Panc1 (cell line): ENCODE results near the gene S1PR1. TPM values are rescaled to one million over a fixed set of nuclear protein-coding genes. Genes with fewer than 3 reads are reported as not detected.

Experiments
- ATAC-seq: fragments of 200-7000 bp; cut with Tn5 transposase; 2 replicates; pipeline ENCODE4 v1.9.1; 2020; ENCODE audit warnings: mild to moderate bottlenecking, moderate library complexity
- BruUV-seq: library from RNA; stranded (reverse); fragments of 400-500 nt; replicated peaks from 2 replicates; lab custom pipeline; 2021; lab: Mats Ljungman, UMichigan
- CTCF ChIA-PET: fragments of 300-600 bp; sonication (Branson Sonifier 250); formaldehyde crosslinking; loops from one replicate; lab custom pipeline; 2022; ENCODE audit warnings: antibody characterized with exemption; lab: Charles Lee
- POLR2A ChIA-PET: fragments of 300-600 bp; sonication (Branson Sonifier 250); formaldehyde crosslinking; loops from one replicate; lab custom pipeline; 2022; ENCODE audit warnings: antibody characterized with exemption; lab: Charles Lee
- DNase-seq: peaks from one replicate; pipeline ENCODE4 v3.0.0-alpha.2; 2010; ENCODE audit warnings: low read depth, low spot score
- H3K27ac ChIP-seq: 2 replicates; pipeline ENCODE4 v1.5.1; 2011; ENCODE audit warnings: mild to moderate bottlenecking, low read length, inconsistent platforms
- H3K27me3 ChIP-seq: fragments of 200-500 bp; sonication (Bioruptor generic); 2 replicates; pipeline ENCODE4 v1.6.0; 2014; ENCODE audit warnings: low read length, inconsistent platforms; ENCODE audit not compliant: control insufficient read depth, insufficient read depth
- H3K36me3 ChIP-seq: fragments of 200-500 bp; sonication (Bioruptor generic); 2 replicates; pipeline ENCODE4 v1.5.1; 2014; ENCODE audit warnings: inconsistent platforms, mild to moderate bottlenecking, low read length, moderate library complexity; ENCODE audit not compliant: control insufficient read depth, insufficient read depth
- H3K4me1 ChIP-seq: 2 replicates; pipeline ENCODE4 v1.5.1; 2011; ENCODE audit warnings: inconsistent platforms, mild to moderate bottlenecking, low read length, moderate library complexity; ENCODE audit not compliant: control insufficient read depth, insufficient read depth
- H3K4me3 ChIP-seq, 2 experiments: 2 replicates each; pipeline ENCODE4 v1.5.1; 2011 to 2012; ENCODE audit warnings: low read depth in 2 of 2, low read length in 2 of 2, mild to moderate bottlenecking in 2 of 2, inconsistent platforms in 1 of 2, moderate library complexity in 1 of 2
- H3K9me3 ChIP-seq: fragments of 200-500 bp; sonication (Bioruptor generic); 2 replicates; pipeline ENCODE4 v1.5.1; 2014; ENCODE audit warnings: low read depth, mild to moderate bottlenecking, inconsistent platforms, low read length, moderate library complexity; ENCODE audit not compliant: control insufficient read depth, insufficient read depth
- CTCF ChIP-seq: fragments of 450-650 bp; IDR thresholded peaks from 2 replicates; pipeline ENCODE4 v1.5.1; 2017; ENCODE audit warnings: mild to moderate bottlenecking
- POLR2AphosphoS5 ChIP-seq: IDR thresholded peaks from 2 replicates; pipeline ENCODE4 v1.6.1; 2012; ENCODE audit warnings: mild to moderate bottlenecking, low read depth, low read length, moderate library complexity
- REST ChIP-seq, 2 experiments: IDR thresholded peaks; 2 replicates each; pipeline ENCODE4 v1.6.1; 2011 to 2012; ENCODE audit warnings: low read depth in 2 of 2, control low read depth in 1 of 2, low read length in 1 of 2, mild to moderate bottlenecking in 1 of 2, moderate library complexity in 1 of 2; ENCODE audit not compliant: insufficient read depth in 1 of 2
- SIN3A ChIP-seq: IDR thresholded peaks from 2 replicates; pipeline ENCODE4 v1.6.1; 2012; ENCODE audit warnings: low read depth, mild to moderate bottlenecking, low read length, moderate library complexity, borderline replicate concordance; ENCODE audit not compliant: insufficient read depth
- TCF7L2 ChIP-seq: IDR thresholded peaks from 2 replicates; pipeline ENCODE4 v1.6.1; 2011; ENCODE audit warnings: mild to moderate bottlenecking, low read depth, low read length, inconsistent platforms
- in situ Hi-C: cut with HindIII; loops from 2 replicates; pipeline ENCODE4 v1.10.0; 2016; ENCODE audit warnings: low sequenced_read_pairs, low pct_unique_long_range_greater_than_20kb
- intact Hi-C: fragments of 100-400 bp; cut with micrococcal nuclease; formaldehyde crosslinking; loops from one replicate; pipeline ENCODE4 v1.10.0; 2022; ENCODE audit not compliant: unreplicated experiment
- total RNA-seq: library from RNA; stranded (reverse); gene quantifications from one replicate; pipeline ENCODE4 v1.2.1, GENCODE V29; 2021; ENCODE audit not compliant: unreplicated experiment

S1PR1 gene
- total RNA-seq, 1 experiment from 2014 or later: 0.41 TPM

- no peak overlapping the region for H3K4me3 ChIP-seq
- ChIA-PET CTCF (no interaction called here), POLR2A (no interaction called here)
- BruUV-seq: no TSS peak
- ATAC-seq (no peak), DNase-seq (no peak)
- TF ChIP-seq SIN3A (no peak), POLR2AphosphoS5 (no peak), TCF7L2 (no peak), CTCF (no peak), REST (IDR thresholded peaks at IDR 0.05; ENCODE audit: insufficient read depth in 1 of 2, low read depth in 2 of 2, low read length in 1 of 2) (no peak)
- in situ Hi-C loops (no loop called here), intact Hi-C loops (no loop called here)
- H3K9me3 ChIP-seq: no peaks in the 10 kb centered on the region
- no peak overlapping the region for H3K27ac ChIP-seq
- peaks cover 4% of the 10 kb centered on the region; the same call in 1 of the 2 replicates for H3K27me3 ChIP-seq
- H3K36me3 ChIP-seq: no peaks in the 10 kb centered on the region
- no peaks in the 10 kb centered on the region for H3K4me1 ChIP-seq
Observed at GRCh38 chr1:101247404-101248287, 10.8 kb downstream of the S1PR1 start.

- ChIA-PET CTCF (no interaction called here), POLR2A (no interaction called here)
- no peaks in the 10 kb centered on the region for H3K36me3 ChIP-seq
- in situ Hi-C loops: no loop called here
- no peak for TF ChIP-seq REST (IDR thresholded peaks at IDR 0.05; ENCODE audit: insufficient read depth in 1 of 2, low read depth in 2 of 2, low read length in 1 of 2)
- TF ChIP-seq POLR2AphosphoS5: no peak
- no peak for TF ChIP-seq SIN3A
- TF ChIP-seq CTCF: no peak
- no peak for TF ChIP-seq TCF7L2
- no peak overlapping the region for H3K27ac ChIP-seq
- no peaks in the 10 kb centered on the region; the same call in 1 of the 2 replicates for H3K27me3 ChIP-seq
- no TSS peak for BruUV-seq
- no peak for ATAC-seq
- H3K4me3 ChIP-seq: no peak overlapping the region
- intact Hi-C loops: no loop called here
- H3K9me3 ChIP-seq: no peaks in the 10 kb centered on the region
- no peak for DNase-seq
- H3K4me1 ChIP-seq: no peaks in the 10 kb centered on the region
Observed at GRCh38 chr1:101250222-101250621, 13.4 kb downstream of the S1PR1 start.
